Prostate gland (tissue), 2 donors: Measurements from ENCODE around the gene TMEM126A.
"Not testable (repeated sequence)": the region's sequence is repeated elsewhere in the genome, so short reads cannot be mapped to it uniquely, and the experiment has no call there.

Experiments
- POLR2A ChIP-seq: fragments of 450-650 bp; IDR thresholded peaks from one replicate; pipeline ENCODE4 v1.6.1; 2016; ENCODE audit warnings: antibody characterized with exemption, mild to moderate bottlenecking
- POLR2AphosphoS5 ChIP-seq: sonication (generic); formaldehyde crosslinking; IDR thresholded peaks from one replicate; pipeline ENCODE4 v1.6.1; 2017; ENCODE audit warnings: antibody characterized with exemption
- TF ChIP-seq, protein P1 (sequence below), 4 experiments: fragments of 200-600 bp in 2 of 4; fragments of 450-650 bp in 2 of 4; sonication (generic) in 2 of 4; IDR thresholded peaks; 1 replicate in 3 of 4; 2 replicates in 1 of 4; pipeline ENCODE4 v1.5.1; 2016 to 2019; ENCODE audit warnings: antibody characterized with exemption in 4 of 4, mild to moderate bottlenecking in 2 of 4, moderate library complexity in 2 of 4

DNA sequence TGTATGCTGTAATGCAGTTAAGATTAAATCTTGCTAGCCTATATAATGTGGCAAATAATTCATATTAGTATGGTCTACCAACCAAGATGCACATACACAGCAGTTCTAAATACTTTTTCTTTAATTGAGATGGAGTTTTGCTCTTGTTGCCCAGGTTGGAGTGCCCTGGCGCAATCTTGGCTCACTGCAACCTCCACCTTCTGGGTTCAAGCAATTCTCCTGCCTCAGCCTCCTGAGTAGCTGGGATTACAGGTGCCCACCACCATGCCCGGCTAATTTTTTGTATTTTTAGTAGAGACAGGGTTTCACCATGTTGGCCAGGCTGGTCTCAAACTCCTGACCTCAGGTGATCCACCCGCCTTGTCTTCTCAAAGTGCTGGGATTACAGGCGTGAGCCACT lies 6.6 kb downstream of the TMEM126A start:
- TF ChIP-seq, protein P1, sequence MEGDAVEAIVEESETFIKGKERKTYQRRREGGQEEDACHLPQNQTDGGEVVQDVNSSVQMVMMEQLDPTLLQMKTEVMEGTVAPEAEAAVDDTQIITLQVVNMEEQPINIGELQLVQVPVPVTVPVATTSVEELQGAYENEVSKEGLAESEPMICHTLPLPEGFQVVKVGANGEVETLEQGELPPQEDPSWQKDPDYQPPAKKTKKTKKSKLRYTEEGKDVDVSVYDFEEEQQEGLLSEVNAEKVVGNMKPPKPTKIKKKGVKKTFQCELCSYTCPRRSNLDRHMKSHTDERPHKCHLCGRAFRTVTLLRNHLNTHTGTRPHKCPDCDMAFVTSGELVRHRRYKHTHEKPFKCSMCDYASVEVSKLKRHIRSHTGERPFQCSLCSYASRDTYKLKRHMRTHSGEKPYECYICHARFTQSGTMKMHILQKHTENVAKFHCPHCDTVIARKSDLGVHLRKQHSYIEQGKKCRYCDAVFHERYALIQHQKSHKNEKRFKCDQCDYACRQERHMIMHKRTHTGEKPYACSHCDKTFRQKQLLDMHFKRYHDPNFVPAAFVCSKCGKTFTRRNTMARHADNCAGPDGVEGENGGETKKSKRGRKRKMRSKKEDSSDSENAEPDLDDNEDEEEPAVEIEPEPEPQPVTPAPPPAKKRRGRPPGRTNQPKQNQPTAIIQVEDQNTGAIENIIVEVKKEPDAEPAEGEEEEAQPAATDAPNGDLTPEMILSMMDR (IDR thresholded peaks at IDR 0.05) = not testable (repeated sequence)
- TF ChIP-seq POLR2A, POLR2AphosphoS5: not testable (repeated sequence)
